Measurements from ENCODE around the gene MYT1. TPM values are rescaled to one million over a fixed set of nuclear protein-coding genes. Genes with fewer than 3 reads are reported as not detected.
"Not testable (repeated sequence)": the region's sequence is repeated elsewhere in the genome, so short reads cannot be mapped to it uniquely, and the experiment has no call there.

MYT1 gene
- total RNA-seq, 1 experiment from 2014 or later: not detected

- BruUV-seq (replicated peaks): no TSS peak
Observed at GRCh38 chr20:64232794-64233193, 68.5 kb downstream of the MYT1 start.

GRCh38 chr20:64233725-64234124 is 69.5 kb downstream of the MYT1 start:
- no peaks in the 10 kb centered on the region for H3K36me3 ChIP-seq (ENCODE audit: low read depth)
- no TSS peak for BruUV-seq (replicated peaks)
- no peaks in the 10 kb centered on the region for H4K20me1 ChIP-seq (ENCODE audit: insufficient read depth)
- H3K9me2 ChIP-seq (ENCODE audit: insufficient read depth): no peaks in the 10 kb centered on the region
- intact Hi-C loops (cut with micrococcal nuclease; ENCODE audit: unreplicated experiment): no loop called here
- H3K4me3 ChIP-seq: no peak overlapping the region
- CTCF ChIA-PET: no interaction called here
- H3F3A ChIP-seq (ENCODE audit: insufficient read depth, low read depth): 0 out of 2 replicates have a peak, but pooled peaks cover 4% of the 10 kb centered on the region
- H3K27ac ChIP-seq: no peak overlapping the region
- peaks cover 59% of the 10 kb centered on the region for H3K27me3 ChIP-seq (ENCODE audit: insufficient read depth, low read depth)
- H3K9me3 ChIP-seq (ENCODE audit: insufficient read depth, low read depth): no peaks in the 10 kb centered on the region
- POLR2A ChIA-PET (ENCODE audit: unreplicated experiment): no interaction called here
- no peaks in the 10 kb centered on the region for H3K4me1 ChIP-seq (replicated peaks; ENCODE audit: insufficient read depth)
- no peak for TF ChIP-seq CTCF (conservative IDR thresholded peaks at IDR 0.05)
- TF ChIP-seq EZH2 (IDR thresholded peaks at IDR 0.05; ENCODE audit: low read depth): no peak
- DNase-seq: no peak
- H3K4me2 ChIP-seq: no peak overlapping the region
- H2AFZ ChIP-seq: no peak overlapping the region
- H3K79me2 ChIP-seq (ENCODE audit: low read depth): no peaks in the 10 kb centered on the region

More at GRCh38 chr20:64232794-64233193, 68.5 kb downstream of the MYT1 start:
- H2AFZ ChIP-seq: no peak overlapping the region
- peaks cover 59% of the 10 kb centered on the region for H3K27me3 ChIP-seq (ENCODE audit: insufficient read depth, low read depth)
- no peaks in the 10 kb centered on the region for H3K36me3 ChIP-seq (ENCODE audit: low read depth)
- ChIA-PET POLR2A (ENCODE audit: unreplicated experiment) (no interaction called here), CTCF (no interaction called here)
- no peak overlapping the region for H3K27ac ChIP-seq
- no peaks in the 10 kb centered on the region for H3K4me1 ChIP-seq (replicated peaks; ENCODE audit: insufficient read depth)
- TF ChIP-seq EZH2 (IDR thresholded peaks at IDR 0.05; ENCODE audit: low read depth) (no peak), CTCF (conservative IDR thresholded peaks at IDR 0.05) (no peak)
- no peak for DNase-seq
- intact Hi-C loops (cut with micrococcal nuclease; ENCODE audit: unreplicated experiment): no loop called here
- H3K79me2 ChIP-seq (ENCODE audit: low read depth): no peaks in the 10 kb centered on the region
- no peak overlapping the region for H3K4me2 ChIP-seq
- no peaks in the 10 kb centered on the region for H4K20me1 ChIP-seq (ENCODE audit: insufficient read depth)
- no peaks in the 10 kb centered on the region for H3K9me2 ChIP-seq (ENCODE audit: insufficient read depth)
- 0 out of 2 replicates have a peak, but pooled peaks cover 4% of the 10 kb centered on the region for H3F3A ChIP-seq (ENCODE audit: insufficient read depth, low read depth)
- H3K9me3 ChIP-seq (ENCODE audit: insufficient read depth, low read depth): no peaks in the 10 kb centered on the region
- H3K4me3 ChIP-seq: no peak overlapping the region

GRCh38 chr20:64234291-64234791 is 70.1 kb downstream of the MYT1 start:
- Histone ChIP-seq H4K20me1 (ENCODE audit: insufficient read depth) (no peaks in the 10 kb centered on the region), H3K9me2 (ENCODE audit: insufficient read depth) (no peaks in the 10 kb centered on the region), H3F3A (ENCODE audit: insufficient read depth, low read depth) (0 out of 2 replicates have a peak, but pooled peaks cover 4% of the 10 kb centered on the region), H2AFZ (no peak overlapping the region), H3K36me3 (ENCODE audit: low read depth) (no peaks in the 10 kb centered on the region), H3K4me3 (no peak overlapping the region), H3K79me2 (ENCODE audit: low read depth) (no peaks in the 10 kb centered on the region), H3K9me3 (ENCODE audit: insufficient read depth, low read depth) (no peaks in the 10 kb centered on the region), H3K27me3 (ENCODE audit: insufficient read depth, low read depth) (peaks cover 58% of the 10 kb centered on the region), H3K4me2 (no peak overlapping the region), H3K4me1 (replicated peaks; ENCODE audit: insufficient read depth) (no peaks in the 10 kb centered on the region), H3K27ac (no peak overlapping the region)
- BruUV-seq (replicated peaks): no TSS peak
- CTCF ChIA-PET: no interaction called here
- DNase-seq: no peak
- no peak for TF ChIP-seq EZH2 (IDR thresholded peaks at IDR 0.05; ENCODE audit: low read depth)
- TF ChIP-seq CTCF (conservative IDR thresholded peaks at IDR 0.05): no peak
- POLR2A ChIA-PET (ENCODE audit: unreplicated experiment): no interaction called here
- intact Hi-C loops (cut with micrococcal nuclease; ENCODE audit: unreplicated experiment): no loop called here

DNA sequence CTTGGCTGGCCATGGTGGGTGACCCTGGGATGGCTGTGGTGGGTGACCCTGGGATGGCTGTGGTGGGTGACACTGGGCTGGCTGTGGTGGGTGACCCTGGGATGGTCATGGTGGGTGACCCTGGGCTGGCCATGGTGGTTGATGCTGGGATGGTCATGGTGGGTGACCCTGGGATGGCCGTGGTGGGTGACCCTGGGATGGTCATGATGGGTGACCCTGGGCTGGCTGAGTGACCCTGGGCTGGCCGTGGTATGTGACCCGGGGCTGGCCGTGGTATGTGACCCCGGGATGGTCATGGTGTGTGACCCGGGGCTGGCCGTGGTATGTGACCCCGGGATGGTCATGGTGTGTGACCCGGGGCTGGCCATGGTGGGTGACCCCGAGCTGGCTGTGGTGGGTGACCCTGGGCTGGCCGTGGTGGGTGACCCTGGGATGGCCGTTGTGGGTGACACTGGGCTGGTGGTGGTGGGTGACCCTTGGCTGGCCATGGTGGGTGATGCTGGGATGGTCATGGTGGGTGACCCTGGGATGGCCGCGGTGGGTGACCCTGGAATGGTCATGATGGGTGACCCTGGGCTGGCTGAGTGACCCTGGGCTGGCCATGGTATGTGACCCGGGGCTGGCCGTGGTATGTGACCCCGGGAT is 70.8 kb downstream of the MYT1 start:
- peaks cover 57% of the 10 kb centered on the region for H3K27me3 ChIP-seq (ENCODE audit: insufficient read depth, low read depth)
- H2AFZ ChIP-seq; H3K36me3 ChIP-seq (ENCODE audit: low read depth); POLR2A ChIA-PET (ENCODE audit: unreplicated experiment); CTCF ChIA-PET; DNase-seq; H3K4me3 ChIP-seq; H3K9me2 ChIP-seq (ENCODE audit: insufficient read depth); H3K4me2 ChIP-seq; H3K79me2 ChIP-seq (ENCODE audit: low read depth); H3K27ac ChIP-seq; H3F3A ChIP-seq (ENCODE audit: insufficient read depth, low read depth); H3K9me3 ChIP-seq (ENCODE audit: insufficient read depth, low read depth); intact Hi-C loops (cut with micrococcal nuclease; ENCODE audit: unreplicated experiment); H3K4me1 ChIP-seq (replicated peaks; ENCODE audit: insufficient read depth); H4K20me1 ChIP-seq (ENCODE audit: insufficient read depth); BruUV-seq (replicated peaks): not testable (repeated sequence)

Data from PC-9 (cell line).